ENCODE results near the gene PDK2. TPM values are rescaled to one million over a fixed set of nuclear protein-coding genes. Genes with fewer than 3 reads are reported as not detected.

PDK2 gene
- total and polyA plus RNA-seq, 2 of the 4 experiments (the other 2 are of a cell fraction), result 26.7 to 104 TPM

- Histone ChIP-seq H2BK15ac (ENCODE audit: low read depth, low read length) (peak overlapping the region; percentile 67; the same call in 2 of the 3 replicates), H2AK5ac (ENCODE audit: low read depth, low read length) (peak overlapping the region; percentile 99), H3K56ac (ENCODE audit: extremely low read depth, insufficient read depth, low read length) (peak overlapping the region; percentile 52), H4K91ac (ENCODE audit: insufficient read depth, low read depth, low read length) (peak overlapping the region; percentile 98), H4K20me1 (ENCODE audit: insufficient read depth, low read length) (no peaks in the 10 kb centered on the region), H4K5ac (ENCODE audit: low read depth, low read length) (peak overlapping the region; percentile 92), H2BK120ac (ENCODE audit: low read depth, low read length) (peak overlapping the region; percentile 98), H3K27ac (ENCODE audit: insufficient read depth, low read length) (peak overlapping the region; percentile 75), H3K4me1 (ENCODE audit: control insufficient read depth, insufficient read depth, low read length) (peaks cover 46% of the 10 kb centered on the region), H3K4ac (ENCODE audit: low read depth, low read length) (peak overlapping the region; percentile 98), H2AK9ac (replicated peaks; ENCODE audit: low read depth, low read length, poor library complexity) (peak overlapping the region; percentile 79), H3K23ac (ENCODE audit: low read depth, low read length) (peak overlapping the region; percentile 87), H2BK5ac (ENCODE audit: low read depth, low read length, poor library complexity, severe bottlenecking) (peak overlapping the region; percentile 98), H3K36me3 (ENCODE audit: control insufficient read depth, insufficient read depth, low read length) (no peaks in the 10 kb centered on the region), H2AFZ (replicated peaks; ENCODE audit: low read length, poor library complexity) (peak overlapping the region; percentile 84), H3K9me1 (ENCODE audit: insufficient read depth, low read length) (peaks cover 65% of the 10 kb centered on the region), H3K79me1 (ENCODE audit: low read depth in 1 of 2, low read length in 2 of 2) (peaks cover 0 to 67% of the 10 kb centered on the region in 2 experiments; a peak in 2 of 4 replicates), H3K27me3 (ENCODE audit: control insufficient read depth, insufficient read depth, low read length) (no peaks in the 10 kb centered on the region), H2BK20ac (ENCODE audit: low read depth, low read length) (peak overlapping the region; percentile 95), H4K8ac (ENCODE audit: low read depth in 2 of 2, low read length in 2 of 2) (peak overlapping the region; percentile 85 to 96), H3K4me3 (ENCODE audit: insufficient read depth, low read depth, low read length) (no peak overlapping the region), H3K14ac (replicated peaks; ENCODE audit: low read depth, low read length) (peak overlapping the region; percentile 91), H3K4me2 (ENCODE audit: low read depth, low read length) (no peak overlapping the region), H3K9me3 (ENCODE audit: control insufficient read depth, insufficient read depth, low read length) (no peaks in the 10 kb centered on the region), H3K9ac (ENCODE audit: low read depth, low read length) (no peak overlapping the region), H3K18ac (ENCODE audit: low read depth, low read length) (peak overlapping the region; percentile 87; the same call in 1 of the 2 replicates)
- no peak for DNase-seq
- TF ChIP-seq, protein P1, sequence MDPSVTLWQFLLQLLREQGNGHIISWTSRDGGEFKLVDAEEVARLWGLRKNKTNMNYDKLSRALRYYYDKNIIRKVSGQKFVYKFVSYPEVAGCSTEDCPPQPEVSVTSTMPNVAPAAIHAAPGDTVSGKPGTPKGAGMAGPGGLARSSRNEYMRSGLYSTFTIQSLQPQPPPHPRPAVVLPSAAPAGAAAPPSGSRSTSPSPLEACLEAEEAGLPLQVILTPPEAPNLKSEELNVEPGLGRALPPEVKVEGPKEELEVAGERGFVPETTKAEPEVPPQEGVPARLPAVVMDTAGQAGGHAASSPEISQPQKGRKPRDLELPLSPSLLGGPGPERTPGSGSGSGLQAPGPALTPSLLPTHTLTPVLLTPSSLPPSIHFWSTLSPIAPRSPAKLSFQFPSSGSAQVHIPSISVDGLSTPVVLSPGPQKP (IDR thresholded peaks at IDR 0.05; ENCODE audit: borderline replicate concordance, low read depth, low read length), result no peak
- no peak for TF ChIP-seq SMC3 (IDR thresholded peaks at IDR 0.05; ENCODE audit: low read depth, low read length)
- no peak for TF ChIP-seq MAZ (IDR thresholded peaks at IDR 0.05; ENCODE audit: borderline replicate concordance, low read depth, low read length)
- no peak for TF ChIP-seq NFE2L2 (IDR thresholded peaks at IDR 0.05; ENCODE audit: low read depth, low read length)
- no peak for TF ChIP-seq CTCF (conservative IDR thresholded peaks at IDR 0.05; ENCODE audit: low read depth, low read length)
- TF ChIP-seq BHLHE40 (IDR thresholded peaks at IDR 0.05; ENCODE audit: low read depth, low read length), result no peak
- TF ChIP-seq, protein P2, sequence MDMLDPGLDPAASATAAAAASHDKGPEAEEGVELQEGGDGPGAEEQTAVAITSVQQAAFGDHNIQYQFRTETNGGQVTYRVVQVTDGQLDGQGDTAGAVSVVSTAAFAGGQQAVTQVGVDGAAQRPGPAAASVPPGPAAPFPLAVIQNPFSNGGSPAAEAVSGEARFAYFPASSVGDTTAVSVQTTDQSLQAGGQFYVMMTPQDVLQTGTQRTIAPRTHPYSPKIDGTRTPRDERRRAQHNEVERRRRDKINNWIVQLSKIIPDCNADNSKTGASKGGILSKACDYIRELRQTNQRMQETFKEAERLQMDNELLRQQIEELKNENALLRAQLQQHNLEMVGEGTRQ (IDR thresholded peaks at IDR 0.05; ENCODE audit: low read depth, low read length), result no peak
- TF ChIP-seq RCOR1 (IDR thresholded peaks at IDR 0.05; ENCODE audit: insufficient replicate concordance, low read length), result no peak
- no peak for TF ChIP-seq MAFK (IDR thresholded peaks at IDR 0.05; ENCODE audit: low read depth, low read length)
- no peak for TF ChIP-seq RAD21 (IDR thresholded peaks at IDR 0.05; ENCODE audit: low read length)
- no peak for TF ChIP-seq POLR2A (IDR thresholded peaks at IDR 0.05; ENCODE audit: low read depth, low read length)
- no peak for TF ChIP-seq CEBPB (IDR thresholded peaks at IDR 0.05; ENCODE audit: low read depth, low read length)
- TF ChIP-seq MXI1 (IDR thresholded peaks at IDR 0.05; ENCODE audit: borderline replicate concordance, low read depth, low read length), result no peak
- intact Hi-C loops (cut with micrococcal nuclease), result no loop called here
- no peak for ATAC-seq (ENCODE audit: low read depth)
- no CpG with 5 or more reads among the region's 2 CpGs for WGBS, 2 experiments (ENCODE audit: extremely low coverage in 2 of 2, insufficient read length in 1 of 2)
- ChIA-PET POLR2A (ENCODE audit: unreplicated experiment) (no interaction called here), CTCF (no interaction called here)
- dilution Hi-C loops (cut with HindIII; ENCODE audit: low sequenced_read_pairs, unreplicated experiment), result no loop called here
- BruUV-seq (replicated peaks), result no TSS peak
- in situ Hi-C loops (cut with MboI; ENCODE audit: low sequenced_read_pairs), result no loop called here
Measured at GRCh38 chr17:50051606-50052005, 43.5 kb upstream of the PDK2 start.
